ENCODE results near the gene ARSG. TPM values are rescaled to one million over a fixed set of nuclear protein-coding genes. Genes with fewer than 3 reads are reported as not detected.

ARSG gene
- total and polyA plus RNA-seq, 2 of the 8 experiments (the other 6 are each of a cell fraction or from before 2014, with no cell fraction given), result 3.3 to 4.0 TPM

DNA sequence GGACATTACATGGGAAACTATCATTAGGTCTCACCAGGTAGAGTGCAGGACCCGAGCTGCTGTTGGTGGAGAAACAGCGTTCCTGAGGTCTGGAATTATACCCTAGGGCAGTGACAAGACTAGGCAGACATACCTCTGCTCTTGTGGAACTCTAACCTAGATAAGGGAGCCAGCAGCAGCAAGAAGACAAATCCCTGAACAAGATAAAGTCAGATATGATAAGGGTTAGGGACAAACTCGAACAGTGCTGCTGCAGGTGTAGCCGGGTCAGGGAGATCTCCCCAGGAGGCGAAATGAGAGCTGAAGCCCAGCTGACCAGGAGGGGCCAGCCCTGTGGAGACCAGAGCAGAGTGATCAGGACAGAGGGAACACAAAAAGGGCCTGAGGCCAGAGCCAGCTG lies 34.7 kb downstream of the ARSG start (continued):
- TF ChIP-seq, protein P1, sequence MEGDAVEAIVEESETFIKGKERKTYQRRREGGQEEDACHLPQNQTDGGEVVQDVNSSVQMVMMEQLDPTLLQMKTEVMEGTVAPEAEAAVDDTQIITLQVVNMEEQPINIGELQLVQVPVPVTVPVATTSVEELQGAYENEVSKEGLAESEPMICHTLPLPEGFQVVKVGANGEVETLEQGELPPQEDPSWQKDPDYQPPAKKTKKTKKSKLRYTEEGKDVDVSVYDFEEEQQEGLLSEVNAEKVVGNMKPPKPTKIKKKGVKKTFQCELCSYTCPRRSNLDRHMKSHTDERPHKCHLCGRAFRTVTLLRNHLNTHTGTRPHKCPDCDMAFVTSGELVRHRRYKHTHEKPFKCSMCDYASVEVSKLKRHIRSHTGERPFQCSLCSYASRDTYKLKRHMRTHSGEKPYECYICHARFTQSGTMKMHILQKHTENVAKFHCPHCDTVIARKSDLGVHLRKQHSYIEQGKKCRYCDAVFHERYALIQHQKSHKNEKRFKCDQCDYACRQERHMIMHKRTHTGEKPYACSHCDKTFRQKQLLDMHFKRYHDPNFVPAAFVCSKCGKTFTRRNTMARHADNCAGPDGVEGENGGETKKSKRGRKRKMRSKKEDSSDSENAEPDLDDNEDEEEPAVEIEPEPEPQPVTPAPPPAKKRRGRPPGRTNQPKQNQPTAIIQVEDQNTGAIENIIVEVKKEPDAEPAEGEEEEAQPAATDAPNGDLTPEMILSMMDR (IDR thresholded peaks at IDR 0.05; ENCODE audit: control extremely low read depth in 1 of 3, insufficient read depth in 1 of 3, low read depth in 1 of 3, low read length in 3 of 3), result no peak

Data from H1 (cell line).